GM12801 (cell line): ENCODE results near the gene GALK2.

Source experiments
- TF ChIP-seq, protein P1 (sequence below): IDR thresholded peaks from one replicate; pipeline ENCODE4 v1.5.1; 2011; ENCODE audit warnings: control low read depth; ENCODE audit not compliant: insufficient read length; ENCODE audit errors: extremely low read depth

The GALK2 gene

DNA sequence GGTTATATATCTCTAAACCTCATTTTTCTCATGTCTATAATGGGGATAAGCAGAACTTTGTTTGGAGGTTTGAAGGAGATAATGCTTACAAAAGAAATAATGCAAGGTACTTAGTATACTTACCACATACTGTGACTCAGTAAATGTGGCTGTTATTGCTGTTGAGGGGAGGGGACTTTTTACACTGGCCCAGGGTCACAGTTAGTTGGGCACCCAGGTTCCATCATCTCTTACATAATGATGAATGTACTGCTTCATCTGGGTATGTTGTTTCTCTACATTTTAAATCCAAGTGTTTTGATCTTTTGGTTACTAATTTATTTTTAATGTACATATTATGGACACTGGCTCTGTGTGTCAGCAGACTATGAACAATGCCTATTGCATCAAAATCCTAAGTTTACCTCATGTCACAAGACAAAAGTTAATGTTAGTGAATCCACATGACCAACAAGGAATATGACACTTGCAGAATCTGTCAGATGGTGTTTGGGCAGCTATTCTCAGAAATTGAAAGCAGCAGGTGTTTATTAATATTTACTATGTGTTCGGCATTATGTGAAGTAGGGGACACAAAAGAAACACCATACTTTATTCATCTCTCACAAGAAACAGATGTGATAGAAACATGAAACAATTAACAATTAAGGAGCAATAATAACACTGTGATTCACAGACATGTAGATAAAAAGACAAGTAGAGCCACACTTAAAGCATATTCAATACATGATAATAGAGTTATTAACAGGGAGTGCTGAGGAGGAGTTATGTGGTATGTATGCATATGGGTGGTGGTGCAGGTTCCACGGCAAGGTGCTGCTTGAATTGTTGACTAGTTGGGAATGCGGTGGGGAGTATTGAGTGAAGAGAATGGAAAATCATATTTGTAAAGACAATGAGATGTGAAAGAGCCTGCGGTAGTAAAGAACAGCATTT lies 109.7 kb downstream of the GALK2 start:
- TF ChIP-seq, protein P1, sequence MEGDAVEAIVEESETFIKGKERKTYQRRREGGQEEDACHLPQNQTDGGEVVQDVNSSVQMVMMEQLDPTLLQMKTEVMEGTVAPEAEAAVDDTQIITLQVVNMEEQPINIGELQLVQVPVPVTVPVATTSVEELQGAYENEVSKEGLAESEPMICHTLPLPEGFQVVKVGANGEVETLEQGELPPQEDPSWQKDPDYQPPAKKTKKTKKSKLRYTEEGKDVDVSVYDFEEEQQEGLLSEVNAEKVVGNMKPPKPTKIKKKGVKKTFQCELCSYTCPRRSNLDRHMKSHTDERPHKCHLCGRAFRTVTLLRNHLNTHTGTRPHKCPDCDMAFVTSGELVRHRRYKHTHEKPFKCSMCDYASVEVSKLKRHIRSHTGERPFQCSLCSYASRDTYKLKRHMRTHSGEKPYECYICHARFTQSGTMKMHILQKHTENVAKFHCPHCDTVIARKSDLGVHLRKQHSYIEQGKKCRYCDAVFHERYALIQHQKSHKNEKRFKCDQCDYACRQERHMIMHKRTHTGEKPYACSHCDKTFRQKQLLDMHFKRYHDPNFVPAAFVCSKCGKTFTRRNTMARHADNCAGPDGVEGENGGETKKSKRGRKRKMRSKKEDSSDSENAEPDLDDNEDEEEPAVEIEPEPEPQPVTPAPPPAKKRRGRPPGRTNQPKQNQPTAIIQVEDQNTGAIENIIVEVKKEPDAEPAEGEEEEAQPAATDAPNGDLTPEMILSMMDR = no peak

DNA sequence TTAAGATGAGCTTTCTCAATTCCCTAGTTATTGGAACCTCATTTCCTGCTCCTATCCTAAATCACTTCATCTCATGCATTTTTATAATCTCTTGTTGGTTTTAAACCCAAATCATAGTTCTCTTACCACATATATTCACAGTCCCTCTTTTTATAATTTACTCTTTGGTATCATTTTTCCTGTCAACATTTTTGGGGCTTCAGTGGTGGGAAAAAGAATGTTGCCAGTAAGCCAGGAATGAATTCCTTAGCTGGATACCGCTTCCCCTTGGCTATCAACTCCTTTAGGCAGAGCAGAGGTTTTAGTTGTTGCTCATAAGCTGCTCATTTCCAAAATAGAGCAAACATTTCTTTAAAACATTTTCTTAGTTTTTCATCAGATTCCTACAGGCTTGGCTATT lies 112.3 kb downstream of the GALK2 start:
- TF ChIP-seq, protein P1 = no peak

DNA sequence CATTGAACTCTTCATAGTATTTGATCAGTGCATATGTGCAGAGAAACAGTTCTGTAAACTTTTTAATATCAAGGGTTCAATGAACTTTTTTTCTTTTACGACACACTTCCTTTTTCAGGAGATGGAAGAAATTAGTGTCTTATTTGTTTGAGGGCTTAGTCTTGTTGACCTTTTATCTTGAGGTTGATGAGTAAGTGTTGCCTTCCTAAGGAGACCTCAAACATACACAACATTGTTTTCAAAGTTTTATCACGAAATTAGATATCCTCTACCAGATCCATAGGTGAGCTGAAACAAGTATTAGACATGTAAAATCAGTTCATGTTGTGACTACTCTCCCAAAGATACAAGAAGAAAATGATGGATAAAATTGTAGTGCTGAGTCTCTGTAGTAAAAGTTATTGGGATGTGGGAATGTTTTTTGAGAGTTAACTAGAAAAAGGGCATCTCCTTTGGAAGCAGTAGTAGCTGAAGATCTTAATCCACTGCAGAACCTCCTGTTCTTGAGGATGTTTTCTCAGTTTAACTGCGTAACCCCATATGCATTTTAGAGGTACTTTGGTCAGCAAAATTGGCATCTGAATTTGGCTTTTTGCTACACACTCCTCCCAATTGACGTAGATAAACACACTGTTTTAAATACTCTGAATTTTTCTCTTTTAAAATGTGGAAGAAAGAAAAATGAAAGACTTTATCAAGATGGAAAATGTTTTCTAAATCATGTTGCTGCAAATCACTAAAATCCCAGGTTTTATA lies 116.8 kb downstream of the GALK2 start:
- TF ChIP-seq, protein P1 = no peak

DNA sequence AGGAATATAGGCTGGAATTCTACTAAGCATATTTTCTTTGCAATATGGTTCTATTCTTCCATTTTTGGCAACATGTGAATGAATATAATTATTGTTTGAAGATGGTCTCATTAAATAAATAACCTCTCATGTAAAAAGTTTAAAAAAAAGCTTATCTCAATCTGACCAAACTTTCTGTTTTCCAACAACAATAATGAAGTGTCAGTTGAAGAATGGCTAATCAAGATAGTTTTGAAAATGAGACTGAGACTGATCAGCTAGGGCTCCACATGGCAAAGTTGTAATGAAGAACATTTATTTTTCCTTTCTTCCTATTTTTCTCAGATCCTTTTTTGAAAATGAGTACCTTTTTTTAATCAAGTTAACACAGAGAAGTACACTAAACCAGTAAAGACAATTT lies 117.4 kb downstream of the GALK2 start:
- TF ChIP-seq, protein P1 = no peak

DNA sequence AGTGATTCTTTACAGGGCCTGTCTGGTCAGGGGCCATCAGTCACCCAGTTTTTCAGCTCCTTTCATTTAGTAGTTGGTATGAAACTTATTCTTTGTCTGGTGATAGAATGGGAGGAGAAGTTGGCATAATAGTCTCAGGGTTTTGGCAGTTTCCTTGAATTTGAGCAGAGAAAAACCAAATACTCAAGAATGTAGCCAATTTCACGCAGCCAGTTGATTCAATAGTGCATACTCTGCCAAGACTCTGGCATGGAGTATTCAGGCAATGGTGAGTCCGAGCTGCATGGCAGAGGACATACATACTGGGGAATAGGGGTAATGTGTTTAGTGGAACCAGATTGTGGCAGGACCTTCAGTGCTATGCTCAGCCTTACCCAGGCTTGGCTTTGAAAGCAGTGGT lies 118.3 kb downstream of the GALK2 start:
- TF ChIP-seq, protein P1 = no peak

DNA sequence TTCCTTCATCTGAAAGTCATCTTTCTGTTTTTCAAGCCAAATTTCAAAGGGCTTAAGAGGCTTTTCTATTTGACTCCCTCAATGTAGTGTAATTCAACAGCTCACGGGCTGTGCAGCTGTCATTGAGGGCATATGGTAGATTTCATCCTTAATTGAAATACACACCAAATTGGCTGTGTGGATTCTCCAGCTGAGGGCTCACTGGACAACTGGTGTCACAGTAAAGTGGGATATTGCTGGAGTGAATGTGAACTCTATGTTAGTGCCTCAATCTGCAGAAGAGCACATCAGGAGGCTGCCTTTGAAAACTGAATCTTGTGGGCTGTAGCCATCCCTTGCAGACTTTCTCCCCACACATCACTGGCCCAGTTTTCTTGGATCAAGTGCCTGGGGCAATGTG lies 120.1 kb downstream of the GALK2 start:
- TF ChIP-seq, protein P1 = no peak

DNA sequence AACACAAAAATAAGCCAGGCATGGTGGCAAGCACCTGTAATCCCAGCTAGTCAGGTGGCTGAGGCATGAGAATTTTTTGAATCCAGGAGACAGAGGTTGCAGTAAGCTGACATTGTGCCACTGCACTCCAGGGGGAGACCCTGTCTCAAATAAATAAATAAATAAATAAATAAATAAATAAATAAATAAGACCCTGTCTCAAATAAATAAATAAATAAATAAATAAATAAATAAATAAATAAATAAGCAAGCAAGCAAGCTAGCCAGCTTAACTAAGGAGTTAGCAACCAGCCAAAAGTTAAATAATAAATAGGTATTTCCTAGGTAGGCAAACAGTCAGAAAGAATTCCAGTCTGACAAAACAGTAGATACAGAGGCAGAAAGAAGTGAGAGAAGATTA lies 123.9 kb downstream of the GALK2 start:
- TF ChIP-seq, protein P1 = no peak
